Measurements from ENCODE around the gene TAAR2.

Gene TAAR2

GRCh38 chr6:132633362-132633761 lies 9.3 kb upstream of the TAAR2 start:
- Histone ChIP-seq H3K27me3 (ENCODE audit: low read length) (no peaks in the 10 kb centered on the region), H2AFZ (ENCODE audit: low read depth, low read length, severe bottlenecking) (no peak overlapping the region)

GRCh38 chr6:132623106-132623845 lies 799 bp downstream of the TAAR2 start:
- Histone ChIP-seq H3K4me2 (ENCODE audit: low read depth, low read length, poor library complexity, severe bottlenecking) (no peak overlapping the region), H3K9me2 (replicated peaks; ENCODE audit: insufficient read depth, low read length) (no peaks in the 10 kb centered on the region), H2AFZ (ENCODE audit: low read depth, low read length, severe bottlenecking) (no peak overlapping the region), H3K36me3 (ENCODE audit: low read length) (no peaks in the 10 kb centered on the region), H3K9ac (ENCODE audit: low read length) (no peak overlapping the region), H3K79me2 (ENCODE audit: insufficient read depth, low read length) (no peaks in the 10 kb centered on the region), H3K27ac (ENCODE audit: low read depth, low read length) (no peak overlapping the region), H4K20me1 (ENCODE audit: low read depth, low read length) (no peaks in the 10 kb centered on the region), H3K4me3 (ENCODE audit: insufficient read depth, low read length, poor library complexity, severe bottlenecking) (no peak overlapping the region), H3K9me3 (ENCODE audit: insufficient read depth, low read length) (no peaks in the 10 kb centered on the region), H3F3A (ENCODE audit: insufficient read depth) (no peaks in the 10 kb centered on the region), H3K27me3 (ENCODE audit: low read length) (no peaks in the 10 kb centered on the region)
- TF ChIP-seq EZH2phosphoT487 (conservative IDR thresholded peaks at IDR 0.05; ENCODE audit: low read length) (no peak), CTCF (IDR thresholded peaks at IDR 0.05; ENCODE audit: insufficient read depth, low read length, poor library complexity, severe bottlenecking) (no peak)

More at GRCh38 chr6:132633362-132633761, 9.3 kb upstream of the TAAR2 start:
- H3K27ac ChIP-seq (ENCODE audit: low read depth, low read length) = no peak overlapping the region
- H3K9ac ChIP-seq (ENCODE audit: low read length) = no peak overlapping the region
- H4K20me1 ChIP-seq (ENCODE audit: low read depth, low read length) = no peaks in the 10 kb centered on the region
- H3F3A ChIP-seq (ENCODE audit: insufficient read depth) = no peaks in the 10 kb centered on the region
- H3K4me3 ChIP-seq (ENCODE audit: insufficient read depth, low read length, poor library complexity, severe bottlenecking) = no peak overlapping the region
- H3K36me3 ChIP-seq (ENCODE audit: low read length) = no peaks in the 10 kb centered on the region
- H3K4me2 ChIP-seq (ENCODE audit: low read depth, low read length, poor library complexity, severe bottlenecking) = no peak overlapping the region
- no peaks in the 10 kb centered on the region for H3K9me2 ChIP-seq (replicated peaks; ENCODE audit: insufficient read depth, low read length)
- no peaks in the 10 kb centered on the region for H3K9me3 ChIP-seq (ENCODE audit: insufficient read depth, low read length)
- no peaks in the 10 kb centered on the region for H3K79me2 ChIP-seq (ENCODE audit: insufficient read depth, low read length)
- TF ChIP-seq EZH2phosphoT487 (conservative IDR thresholded peaks at IDR 0.05; ENCODE audit: low read length) (no peak), CTCF (IDR thresholded peaks at IDR 0.05; ENCODE audit: insufficient read depth, low read length, poor library complexity, severe bottlenecking) (no peak)

DNA sequence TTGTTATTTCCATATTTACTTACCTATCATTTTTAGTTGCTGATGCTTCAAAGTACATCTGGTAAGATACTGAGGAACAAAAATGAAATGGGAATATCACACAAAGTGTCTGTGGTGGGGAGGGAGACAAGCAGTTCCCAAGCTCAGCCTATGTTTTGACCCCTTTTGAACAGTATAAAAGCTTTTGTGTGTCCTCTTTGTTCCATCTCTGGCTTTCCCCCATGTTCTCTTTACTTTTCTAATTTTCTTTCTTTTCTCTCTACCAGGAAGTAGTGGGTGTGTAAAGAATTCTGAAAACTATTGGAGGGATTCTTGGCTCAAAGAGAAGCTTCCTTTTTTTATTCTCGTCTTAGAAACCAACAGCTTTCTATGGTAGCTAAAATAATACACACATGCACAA lies 7.4 kb downstream of the TAAR2 start:
- H3K36me3 ChIP-seq (ENCODE audit: low read length) = no peaks in the 10 kb centered on the region
- H3K9me2 ChIP-seq (replicated peaks; ENCODE audit: insufficient read depth, low read length) = no peaks in the 10 kb centered on the region
- no peaks in the 10 kb centered on the region for H3K27me3 ChIP-seq (ENCODE audit: low read length)
- H2AFZ ChIP-seq (ENCODE audit: low read depth, low read length, severe bottlenecking) = no peak overlapping the region
- no peak overlapping the region for H3K4me2 ChIP-seq (ENCODE audit: low read depth, low read length, poor library complexity, severe bottlenecking)
- no peaks in the 10 kb centered on the region for H4K20me1 ChIP-seq (ENCODE audit: low read depth, low read length)
- H3K4me3 ChIP-seq (ENCODE audit: insufficient read depth, low read length, poor library complexity, severe bottlenecking) = no peak overlapping the region
- H3K9me3 ChIP-seq (ENCODE audit: insufficient read depth, low read length) = no peaks in the 10 kb centered on the region
- H3K27ac ChIP-seq (ENCODE audit: low read depth, low read length) = no peak overlapping the region
- no peaks in the 10 kb centered on the region for H3K79me2 ChIP-seq (ENCODE audit: insufficient read depth, low read length)
- TF ChIP-seq CTCF (IDR thresholded peaks at IDR 0.05; ENCODE audit: insufficient read depth, low read length, poor library complexity, severe bottlenecking) (no peak), EZH2phosphoT487 (conservative IDR thresholded peaks at IDR 0.05; ENCODE audit: low read length) (no peak)
- no peaks in the 10 kb centered on the region for H3F3A ChIP-seq (ENCODE audit: insufficient read depth)
- H3K9ac ChIP-seq (ENCODE audit: low read length) = no peak overlapping the region
